IMR-90 (cell line): ENCODE results near the gene ULK2. TPM values are rescaled to one million over a fixed set of nuclear protein-coding genes. Genes with fewer than 3 reads are reported as not detected.

Experiments used
- BHLHE40 ChIP-seq: fragments of 150-350 bp; IDR thresholded peaks from 2 replicates; pipeline ENCODE4 v1.6.1; 2016; ENCODE audit warnings: mild to moderate bottlenecking, low read depth, low read length
- CEBPB ChIP-seq: IDR thresholded peaks from 2 replicates; pipeline ENCODE4 v1.6.1; 2012; ENCODE audit warnings: low read depth, low read length, improper control_type of control experiment
- CHD1 ChIP-seq: IDR thresholded peaks from 2 replicates; pipeline ENCODE4 v1.6.1; 2012; ENCODE audit warnings: low read depth, low read length, improper control_type of control experiment
- MAZ ChIP-seq: IDR thresholded peaks from 2 replicates; pipeline ENCODE4 v1.6.1; 2012; ENCODE audit warnings: low read depth, mild to moderate bottlenecking, low read length, improper control_type of control experiment, moderate library complexity, borderline replicate concordance
- POLR2A ChIP-seq: IDR thresholded peaks from 2 replicates; pipeline ENCODE4 v1.6.1; 2012; ENCODE audit warnings: mild to moderate bottlenecking, low read depth, low read length
- RCOR1 ChIP-seq: IDR thresholded peaks from 2 replicates; pipeline ENCODE4 v1.6.1; 2012; ENCODE audit warnings: mild to moderate bottlenecking, low read length, improper control_type of control experiment; ENCODE audit not compliant: insufficient replicate concordance
- polyA plus RNA-seq, 3 experiments: library from polyadenylated mRNA; depleted of rRNA; stranded (reverse); fragments of >200 nt; gene quantifications; 2 replicates each; pipeline ENCODE4 v1.2.3, GENCODE V29; 2012; ENCODE audit warnings: low replicate concordance in 1 of 3
- total RNA-seq: library from RNA; depleted of rRNA; stranded (reverse); fragments of >200 nt; gene quantifications from 2 replicates; pipeline ENCODE4 v1.2.3, GENCODE V29; 2012

ULK2 gene
- total and polyA plus RNA-seq, 2 of the 4 experiments (the other 2 are of a cell fraction): 8.9 to 10.8 TPM

DNA sequence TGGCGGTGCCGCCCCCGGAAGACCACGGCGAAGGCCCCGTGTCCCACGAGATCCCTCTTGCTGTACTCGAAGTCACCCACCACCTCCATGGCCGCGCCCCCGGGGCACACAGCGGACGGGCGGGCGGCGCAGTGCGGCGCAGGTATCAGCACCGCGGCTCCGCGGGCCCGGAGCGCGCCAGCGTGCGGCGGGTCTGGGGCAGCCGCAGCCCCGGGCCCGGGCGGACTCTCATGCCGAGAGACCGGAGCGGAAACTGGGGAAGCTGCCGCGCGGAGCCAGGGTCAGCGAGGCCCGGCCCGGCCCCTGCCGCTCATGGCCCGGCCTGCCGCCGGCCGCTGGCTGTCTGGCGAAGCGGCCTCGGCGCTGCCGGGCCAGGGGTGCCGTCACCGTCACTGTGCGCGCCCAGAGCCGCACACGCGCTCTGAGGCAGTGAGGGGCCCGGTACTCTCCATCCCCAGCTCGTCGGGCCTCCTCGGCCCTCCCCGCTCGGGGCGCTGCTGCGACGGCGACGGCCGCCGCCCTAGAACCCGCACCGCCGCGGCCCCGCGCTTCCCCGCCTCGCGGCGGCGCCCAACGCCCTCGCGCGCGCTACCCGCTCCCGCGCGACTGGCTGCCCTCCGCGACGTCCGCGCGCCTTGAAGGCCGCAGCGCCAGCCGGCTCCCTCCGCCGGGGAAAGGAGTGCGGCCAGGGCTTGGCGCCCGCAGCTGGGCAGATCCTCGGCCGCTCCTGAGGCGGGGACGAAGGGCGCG lies at the start of gene ULK2 (continued):
- TF ChIP-seq RCOR1 (no peak), CHD1 (no peak), MAZ (peak; percentile 72; the same call in 1 of the 2 replicates), CEBPB (no peak), POLR2A (peak; percentile 83), BHLHE40 (no peak)
